ENCODE data around the gene TBC1D23. TPM values are rescaled to one million over a fixed set of nuclear protein-coding genes. Genes with fewer than 3 reads are reported as not detected.

Gene TBC1D23
- total and polyA plus RNA-seq, 2 of the 13 experiments (the other 11 are each of a cell fraction or from before 2014, with no cell fraction given) = 28.7 to 35.4 TPM

- in situ Hi-C loops (cut with HindIII; ENCODE audit: extremely low pct_ligation_motif_present, low pct_unique_long_range_greater_than_20kb) = no loop called here
- Histone ChIP-seq H2AFZ (ENCODE audit: low read length) (no peak overlapping the region), H3K9me3 (ENCODE audit: low read length) (no peaks in the 10 kb centered on the region), H3K4me2 (ENCODE audit: low read depth, low read length) (no peak overlapping the region), H3K79me2 (ENCODE audit: insufficient read depth, low read length) (no peaks in the 10 kb centered on the region), H3K4me3 (replicated peaks in 1 of 3; ENCODE audit: insufficient read depth in 1 of 3, low read depth in 2 of 3, low read length in 3 of 3) (no peak overlapping the region), H3K36me3 (replicated peaks in 1 of 2; ENCODE audit: control insufficient read depth in 1 of 2, insufficient read depth in 2 of 2, low read length in 2 of 2) (no peaks in the 10 kb centered on the region), H4K20me1 (ENCODE audit: insufficient read depth, low read length) (no peaks in the 10 kb centered on the region), H3K4me1 (ENCODE audit: insufficient read depth, low read length) (peaks cover 12% of the 10 kb centered on the region), H3K27ac (ENCODE audit: extremely low read length, insufficient read depth, low read length) (no peak overlapping the region), H3K9ac (ENCODE audit: insufficient read depth, low read depth, low read length) (no peak overlapping the region), H3K27me3 (ENCODE audit: control insufficient read depth in 1 of 2, insufficient read depth in 2 of 2, low read length in 2 of 2) (no peaks in the 10 kb centered on the region)
- no peak for FAIRE-seq
- DNase-seq (ENCODE audit: low spot score) = no peak
- BruUV-seq (replicated peaks) = no TSS peak
- TF ChIP-seq POGZ (CRISPR knock-in tag; IDR thresholded peaks at IDR 0.05) (0 out of 2 replicates have a peak, but pooled peaks have one; percentile 17), KLF9 (CRISPR knock-in tag; IDR thresholded peaks at IDR 0.05; ENCODE audit: low read depth) (no peak), ELF3 (CRISPR knock-in tag; IDR thresholded peaks at IDR 0.05) (no peak), ZNF263 (CRISPR knock-in tag; IDR thresholded peaks at IDR 0.05) (no peak), MED1 (CRISPR knock-in tag; IDR thresholded peaks at IDR 0.05) (peak; percentile 36; the same call in 1 of the 2 replicates)
- TF ChIP-seq, protein P1, sequence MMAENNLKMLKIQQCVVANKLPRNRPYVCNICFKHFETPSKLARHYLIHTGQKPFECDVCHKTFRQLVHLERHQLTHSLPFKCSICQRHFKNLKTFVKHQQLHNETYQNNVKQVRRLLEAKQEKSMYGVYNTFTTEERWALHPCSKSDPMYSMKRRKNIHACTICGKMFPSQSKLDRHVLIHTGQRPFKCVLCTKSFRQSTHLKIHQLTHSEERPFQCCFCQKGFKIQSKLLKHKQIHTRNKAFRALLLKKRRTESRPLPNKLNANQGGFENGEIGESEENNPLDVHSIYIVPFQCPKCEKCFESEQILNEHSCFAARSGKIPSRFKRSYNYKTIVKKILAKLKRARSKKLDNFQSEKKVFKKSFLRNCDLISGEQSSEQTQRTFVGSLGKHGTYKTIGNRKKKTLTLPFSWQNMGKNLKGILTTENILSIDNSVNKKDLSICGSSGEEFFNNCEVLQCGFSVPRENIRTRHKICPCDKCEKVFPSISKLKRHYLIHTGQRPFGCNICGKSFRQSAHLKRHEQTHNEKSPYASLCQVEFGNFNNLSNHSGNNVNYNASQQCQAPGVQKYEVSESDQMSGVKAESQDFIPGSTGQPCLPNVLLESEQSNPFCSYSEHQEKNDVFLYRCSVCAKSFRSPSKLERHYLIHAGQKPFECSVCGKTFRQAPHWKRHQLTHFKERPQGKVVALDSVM (CRISPR knock-in tag; IDR thresholded peaks at IDR 0.05) = peak; percentile 63
- ChIA-PET POLR2A (no interaction called here), CTCF (ENCODE audit: low intra/inter-chr PET ratio, low total read pairs) (no interaction called here)
- intact Hi-C loops (cut with micrococcal nuclease; ENCODE audit: unreplicated experiment) = no loop called here
- 14% methylated on average over 2 of the region's 2 CpGs for WGBS (ENCODE audit: low lambda C conversion rate)
- ATAC-seq = peak; percentile 84
These were observed 26.4 kb upstream of the TBC1D23 start for GRCh38 chr3:100234364-100234763.

- FAIRE-seq = no peak
- POLR2A ChIA-PET = interaction anchor here (1.6 kb wide), 1 partner anchor 22 kb away, joined by 3 read pairs; the partner anchor contains the start of gene TBC1D23
- DNase-seq (ENCODE audit: low spot score) = no peak
- TF ChIP-seq IKZF1 (IDR thresholded peaks at IDR 0.05) = no peak
- no peak for TF ChIP-seq ZNF577 (CRISPR knock-in tag; IDR thresholded peaks at IDR 0.05; ENCODE audit: borderline replicate concordance, low read depth)
- TF ChIP-seq, protein P2, sequence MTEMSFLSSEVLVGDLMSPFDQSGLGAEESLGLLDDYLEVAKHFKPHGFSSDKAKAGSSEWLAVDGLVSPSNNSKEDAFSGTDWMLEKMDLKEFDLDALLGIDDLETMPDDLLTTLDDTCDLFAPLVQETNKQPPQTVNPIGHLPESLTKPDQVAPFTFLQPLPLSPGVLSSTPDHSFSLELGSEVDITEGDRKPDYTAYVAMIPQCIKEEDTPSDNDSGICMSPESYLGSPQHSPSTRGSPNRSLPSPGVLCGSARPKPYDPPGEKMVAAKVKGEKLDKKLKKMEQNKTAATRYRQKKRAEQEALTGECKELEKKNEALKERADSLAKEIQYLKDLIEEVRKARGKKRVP (CRISPR knock-in tag; IDR thresholded peaks at IDR 0.05) = no peak
- TF ChIP-seq ARHGAP35 (CRISPR knock-in tag; IDR thresholded peaks at IDR 0.05; ENCODE audit: borderline replicate concordance) = no peak
- no peak for TF ChIP-seq ZNF746 (CRISPR knock-in tag; IDR thresholded peaks at IDR 0.05)
- no peak for TF ChIP-seq SOX5 (CRISPR knock-in tag; IDR thresholded peaks at IDR 0.05; ENCODE audit: borderline replicate concordance)
- no peak for TF ChIP-seq GTF3A (CRISPR knock-in tag; conservative IDR thresholded peaks at IDR 0.05)
- TF ChIP-seq ZNF264 (CRISPR knock-in tag; IDR thresholded peaks at IDR 0.05) = no peak
- no peak for TF ChIP-seq KLF11 (CRISPR knock-in tag; IDR thresholded peaks at IDR 0.05)
- TF ChIP-seq ZNF615 (CRISPR knock-in tag; IDR thresholded peaks at IDR 0.05; ENCODE audit: borderline replicate concordance) = no peak
- no peak for TF ChIP-seq CREB1 (IDR thresholded peaks at IDR 0.05)
- TF ChIP-seq CREB1 (CRISPR knock-in tag; IDR thresholded peaks at IDR 0.05) = no peak
- no peak for TF ChIP-seq DRAP1 (CRISPR knock-in tag; IDR thresholded peaks at IDR 0.05)
- no peak for TF ChIP-seq ZNF446 (CRISPR knock-in tag; IDR thresholded peaks at IDR 0.05)
These were observed 22.2 kb upstream of the TBC1D23 start for GRCh38 chr3:100238599-100238998.

More at GRCh38 chr3:100238599-100238998, 22.2 kb upstream of the TBC1D23 start:
- 83% methylated on average over 1 of the region's 1 CpG for WGBS (ENCODE audit: low lambda C conversion rate)
- CTCF ChIA-PET (ENCODE audit: low intra/inter-chr PET ratio, low total read pairs) = no interaction called here
- no TSS peak for BruUV-seq (replicated peaks)
- no peak overlapping the region for H3K4me3 ChIP-seq (replicated peaks in 1 of 3; ENCODE audit: insufficient read depth in 1 of 3, low read depth in 2 of 3, low read length in 3 of 3)
- in situ Hi-C loops (cut with HindIII; ENCODE audit: extremely low pct_ligation_motif_present, low pct_unique_long_range_greater_than_20kb) (no loop called here), intact Hi-C loops (cut with micrococcal nuclease; ENCODE audit: unreplicated experiment) (no loop called here)
- H3K9ac ChIP-seq (ENCODE audit: insufficient read depth, low read depth, low read length) = no peak overlapping the region
- H3K27me3 ChIP-seq (ENCODE audit: control insufficient read depth in 1 of 2, insufficient read depth in 2 of 2, low read length in 2 of 2) = no peaks in the 10 kb centered on the region
- no peaks in the 10 kb centered on the region for H3K79me2 ChIP-seq (ENCODE audit: insufficient read depth, low read length)
- H3K27ac ChIP-seq (ENCODE audit: extremely low read length, insufficient read depth, low read length) = no peak overlapping the region
- peaks cover 12% of the 10 kb centered on the region for H3K4me1 ChIP-seq (ENCODE audit: insufficient read depth, low read length)
- no peaks in the 10 kb centered on the region for H3K9me3 ChIP-seq (ENCODE audit: low read length)
- H3K36me3 ChIP-seq (replicated peaks in 1 of 2; ENCODE audit: control insufficient read depth in 1 of 2, insufficient read depth in 2 of 2, low read length in 2 of 2) = no peaks in the 10 kb centered on the region
- no peak overlapping the region for H3K4me2 ChIP-seq (ENCODE audit: low read depth, low read length)
- H2AFZ ChIP-seq (ENCODE audit: low read length) = no peak overlapping the region
- ATAC-seq = no peak
- no peaks in the 10 kb centered on the region for H4K20me1 ChIP-seq (ENCODE audit: insufficient read depth, low read length)

Data from HepG2 (cell line).